Measurements from ENCODE around the gene ZCCHC7. TPM values are rescaled to one million over a fixed set of nuclear protein-coding genes. Genes with fewer than 3 reads are reported as not detected.
"Not testable (repeated sequence)": the region's sequence is repeated elsewhere in the genome, so short reads cannot be mapped to it uniquely, and the experiment has no call there.

Gene ZCCHC7
- total RNA-seq, 1 donor from 2014 or later, result 21.7 TPM

- Mint-ChIP-seq H3K27me3 (ENCODE audit: low read depth, unreplicated experiment) (no peaks in the 10 kb centered on the region), H3K36me3 (ENCODE audit: low read depth, unreplicated experiment) (peaks cover 2% of the 10 kb centered on the region), H3K4me3 (ENCODE audit: unreplicated experiment) (no peak overlapping the region), H3K27ac (ENCODE audit: unreplicated experiment) (no peak overlapping the region), H3K9me3 (ENCODE audit: unreplicated experiment) (no peaks in the 10 kb centered on the region), H3K4me1 (ENCODE audit: low read depth, unreplicated experiment) (peaks cover 11% of the 10 kb centered on the region)
- H3K27ac ChIP-seq (ENCODE audit: low read depth, low read length), result no peak overlapping the region
- no peaks in the 10 kb centered on the region for H3K36me3 ChIP-seq (ENCODE audit: insufficient read depth, low read length)
- H3K4me2 ChIP-seq (ENCODE audit: low read length), result no peak overlapping the region
- no peak overlapping the region for H3K4me3 ChIP-seq (ENCODE audit: insufficient read depth, low read depth, low read length)
- no peak for FAIRE-seq
- peaks cover 3% of the 10 kb centered on the region for H3K79me2 ChIP-seq (ENCODE audit: insufficient read depth, low read length)
- no peaks in the 10 kb centered on the region for H3K9me3 ChIP-seq (ENCODE audit: insufficient read depth, low read depth, low read length)
- H2AFZ ChIP-seq (ENCODE audit: low read depth, low read length), result no peak overlapping the region
- no peak for DNase-seq (ENCODE audit: low read depth)
- no peak for TF ChIP-seq CTCF (IDR thresholded peaks at IDR 0.05; ENCODE audit: insufficient read depth, low read depth, low read length)
- TF ChIP-seq EZH2 (IDR thresholded peaks at IDR 0.05; ENCODE audit: insufficient read depth, low read length), result no peak
- peaks cover 4% of the 10 kb centered on the region for H3K4me1 ChIP-seq (ENCODE audit: insufficient read depth, low read length)
- no peaks in the 10 kb centered on the region for H4K20me1 ChIP-seq (ENCODE audit: insufficient read depth, low read length)
- no peaks in the 10 kb centered on the region for H3K27me3 ChIP-seq (ENCODE audit: insufficient read depth, low read length)
- no peak overlapping the region for H3K9ac ChIP-seq (ENCODE audit: low read length)
These were observed 181.4 kb downstream of the ZCCHC7 start for GRCh38 chr9:37301854-37302172.

GRCh38 chr9:37302277-37302676 is 181.9 kb downstream of the ZCCHC7 start:
- Mint-ChIP-seq H3K9me3 (ENCODE audit: unreplicated experiment) (no peaks in the 10 kb centered on the region), H3K27me3 (ENCODE audit: low read depth, unreplicated experiment) (no peaks in the 10 kb centered on the region), H3K4me1 (ENCODE audit: low read depth, unreplicated experiment) (peaks cover 11% of the 10 kb centered on the region), H3K4me3 (ENCODE audit: unreplicated experiment) (no peak overlapping the region), H3K36me3 (ENCODE audit: low read depth, unreplicated experiment) (peaks cover 2% of the 10 kb centered on the region), H3K27ac (ENCODE audit: unreplicated experiment) (no peak overlapping the region)
- H3K9me3 ChIP-seq (ENCODE audit: insufficient read depth, low read depth, low read length), result no peaks in the 10 kb centered on the region
- TF ChIP-seq EZH2 (IDR thresholded peaks at IDR 0.05; ENCODE audit: insufficient read depth, low read length) (no peak), CTCF (IDR thresholded peaks at IDR 0.05; ENCODE audit: insufficient read depth, low read depth, low read length) (no peak)
- no peaks in the 10 kb centered on the region for H4K20me1 ChIP-seq (ENCODE audit: insufficient read depth, low read length)
- FAIRE-seq, result no peak
- H3K36me3 ChIP-seq (ENCODE audit: insufficient read depth, low read length), result no peaks in the 10 kb centered on the region
- no peak overlapping the region for H2AFZ ChIP-seq (ENCODE audit: low read depth, low read length)
- no peak for DNase-seq (ENCODE audit: low read depth)
- H3K9ac ChIP-seq (ENCODE audit: low read length), result no peak overlapping the region
- H3K4me3 ChIP-seq (ENCODE audit: insufficient read depth, low read depth, low read length), result no peak overlapping the region
- H3K4me1 ChIP-seq (ENCODE audit: insufficient read depth, low read length), result peaks cover 4% of the 10 kb centered on the region
- H3K27me3 ChIP-seq (ENCODE audit: insufficient read depth, low read length), result no peaks in the 10 kb centered on the region
- H3K79me2 ChIP-seq (ENCODE audit: insufficient read depth, low read length), result peaks cover 3% of the 10 kb centered on the region
- H3K4me2 ChIP-seq (ENCODE audit: low read length), result no peak overlapping the region
- no peak overlapping the region for H3K27ac ChIP-seq (ENCODE audit: low read depth, low read length)

DNA sequence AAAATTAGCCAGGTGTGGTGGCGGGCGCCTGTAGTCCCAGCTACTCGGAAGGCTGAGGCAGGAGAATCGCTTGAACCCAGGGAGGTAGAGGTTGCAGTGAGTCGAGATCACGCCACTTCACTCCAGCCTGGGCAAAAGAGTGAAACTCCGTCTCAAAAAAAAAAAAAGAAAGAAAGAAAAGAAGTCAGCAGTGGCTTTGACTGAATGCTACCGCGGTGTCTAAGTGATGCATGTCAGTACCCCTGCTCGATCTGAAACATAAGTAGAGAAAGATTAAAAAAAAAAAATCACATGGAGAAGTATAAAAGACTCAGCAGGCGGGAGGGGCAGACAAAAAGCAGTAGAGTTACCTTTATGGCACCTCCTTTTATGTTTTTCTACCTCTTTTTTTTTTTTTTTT is 182.9 kb downstream of the ZCCHC7 start:
- H3K27me3 ChIP-seq (ENCODE audit: insufficient read depth, low read length); DNase-seq (ENCODE audit: low read depth); H3K27ac ChIP-seq (ENCODE audit: low read depth, low read length); H3K4me2 ChIP-seq (ENCODE audit: low read length); H3K4me3 ChIP-seq (ENCODE audit: insufficient read depth, low read depth, low read length); H4K20me1 ChIP-seq (ENCODE audit: insufficient read depth, low read length); H3K27me3 Mint-ChIP-seq (ENCODE audit: low read depth, unreplicated experiment); H3K79me2 ChIP-seq (ENCODE audit: insufficient read depth, low read length); H2AFZ ChIP-seq (ENCODE audit: low read depth, low read length); H3K9me3 ChIP-seq (ENCODE audit: insufficient read depth, low read depth, low read length); H3K4me3 Mint-ChIP-seq (ENCODE audit: unreplicated experiment); FAIRE-seq; H3K36me3 ChIP-seq (ENCODE audit: insufficient read depth, low read length); H3K36me3 Mint-ChIP-seq (ENCODE audit: low read depth, unreplicated experiment); H3K9me3 Mint-ChIP-seq (ENCODE audit: unreplicated experiment); H3K4me1 ChIP-seq (ENCODE audit: insufficient read depth, low read length); H3K9ac ChIP-seq (ENCODE audit: low read length); H3K27ac Mint-ChIP-seq (ENCODE audit: unreplicated experiment): not testable (repeated sequence)
- peaks cover 11% of the 10 kb centered on the region for H3K4me1 Mint-ChIP-seq (ENCODE audit: low read depth, unreplicated experiment)

Data from astrocyte (in vitro differentiated cells and primary cell).